Keratinocyte (primary cell): ENCODE measurements around the gene LZTS2. TPM values are rescaled to one million over a fixed set of nuclear protein-coding genes. Genes with fewer than 3 reads are reported as not detected.
A peak's percentile ranks its signal among the peaks of the same experiment; 100 is the strongest.

Experiments
- DNase-seq: peaks from one replicate; pipeline ENCODE4 v3.0.0-alpha.2; 2011; ENCODE audit warnings: low read depth, missing footprints, low spot score
- FAIRE-seq: peaks from 2 replicates; lab custom pipeline; 2011; peaks lifted over from hg19 to GRCh38; lab: Jason Lieb, UNC
- H2AFZ ChIP-seq: 2 replicates; pipeline ENCODE4 v1.6.0; 2012; ENCODE audit warnings: low read length, control low read depth, inconsistent platforms; ENCODE audit not compliant: control insufficient read depth
- H3K27ac ChIP-seq: 2 replicates; pipeline ENCODE4 v1.5.1; 2011; ENCODE audit warnings: low read length; ENCODE audit not compliant: control insufficient read depth, insufficient read depth
- H3K27me3 ChIP-seq: 3 replicates; pipeline ENCODE4 v1.6.0; 2011; ENCODE audit warnings: low read length; ENCODE audit not compliant: control insufficient read depth, insufficient read depth; ENCODE audit errors: extremely low read depth
- H3K36me3 ChIP-seq, 2 experiments: 2 replicates in 1 of 2; 3 replicates in 1 of 2; pipeline ENCODE4 v1.5.1; 2011; ENCODE audit warnings: low read length in 2 of 2, mild to moderate bottlenecking in 1 of 2; ENCODE audit not compliant: control insufficient read depth in 2 of 2, insufficient read depth in 2 of 2; ENCODE audit errors: extremely low read depth in 1 of 2
- H3K4me1 ChIP-seq: 3 replicates; pipeline ENCODE4 v1.5.1; 2011; ENCODE audit warnings: low read length; ENCODE audit not compliant: control insufficient read depth, insufficient read depth; ENCODE audit errors: extremely low read depth
- H3K4me2 ChIP-seq: 3 replicates; pipeline ENCODE4 v1.6.0; 2011; ENCODE audit warnings: low read depth, low read length; ENCODE audit not compliant: control insufficient read depth, insufficient read depth; ENCODE audit errors: extremely low read depth
- H3K4me3 ChIP-seq, 3 experiments: fragments of 200-600 bp in 1 of 3; sonication (generic) in 1 of 3; 2 replicates in 2 of 3; 3 replicates in 1 of 3; pipeline ENCODE4 v1.5.1; 2011 to 2016; ENCODE audit warnings: low read length in 3 of 3, mild to moderate bottlenecking in 3 of 3, control low read depth in 2 of 3, inconsistent platforms in 1 of 3, low read depth in 1 of 3, mixed read lengths in 1 of 3, mixed run types in 1 of 3, moderate library complexity in 1 of 3; ENCODE audit not compliant: control insufficient read depth in 2 of 3, insufficient read depth in 2 of 3; ENCODE audit errors: extremely low read depth in 1 of 3
- H3K79me2 ChIP-seq: 2 replicates; pipeline ENCODE4 v1.6.0; 2012; ENCODE audit warnings: low read length; ENCODE audit not compliant: control insufficient read depth, insufficient read depth
- H3K9ac ChIP-seq: 3 replicates; pipeline ENCODE4 v1.6.0; 2011; ENCODE audit warnings: low read length; ENCODE audit not compliant: control insufficient read depth, insufficient read depth; ENCODE audit errors: extremely low read depth
- H3K9me1 ChIP-seq: 3 replicates; pipeline ENCODE4 v1.6.0; 2011; ENCODE audit warnings: low read length; ENCODE audit not compliant: control insufficient read depth, insufficient read depth; ENCODE audit errors: extremely low read depth
- H3K9me3 ChIP-seq: 2 replicates; pipeline ENCODE4 v1.5.1; 2012; ENCODE audit warnings: low read depth, low read length; ENCODE audit not compliant: control insufficient read depth
- H4K20me1 ChIP-seq: 3 replicates; pipeline ENCODE4 v1.6.0; 2011; ENCODE audit warnings: low read length; ENCODE audit not compliant: control insufficient read depth, insufficient read depth; ENCODE audit errors: extremely low read depth
- CTCF ChIP-seq, 3 experiments: IDR thresholded peaks in 1 of 3; conservative IDR thresholded peaks in 1 of 3; optimal IDR thresholded peaks in 1 of 3; 2 replicates in 2 of 3; 3 replicates in 1 of 3; pipeline versions ENCODE3 to v1.5.1; 2011; ENCODE audit warnings: low read length in 3 of 3, mild to moderate bottlenecking in 3 of 3, moderate library complexity in 2 of 3, control low read depth in 1 of 3, inconsistent platforms in 1 of 3; ENCODE audit not compliant: insufficient read depth in 2 of 3; ENCODE audit errors: extremely low read depth in 1 of 3
- EZH2 ChIP-seq: IDR thresholded peaks from one replicate; pipeline ENCODE4 v1.6.1; 2012; ENCODE audit warnings: inconsistent platforms, mild to moderate bottlenecking, low read length, moderate library complexity
- dilution Hi-C: fragments of 300-500 bp; cut with MboI; formaldehyde crosslinking; loops from one replicate; pipeline ENCODE4 v1.7.0; 2020; ENCODE audit warnings: low sequenced_read_pairs; ENCODE audit not compliant: extremely low pct_ligation_motif_present
- polyA plus RNA-seq, 5 experiments: library from polyadenylated mRNA; depleted of rRNA in 3 of 5; stranded (reverse) in 3 of 5; stranded (forward) in 1 of 5; unstranded in 1 of 5; fragments of >200 nt; gene quantifications; 1 replicate in 1 of 5; 2 replicates in 3 of 5; 3 replicates in 1 of 5; pipeline versions ENCODE4 v1.2.1 to v1.2.3, GENCODE V29; 2011 to 2012; ENCODE audit warnings: missing spikeins in 2 of 5, low read depth in 1 of 5, low replicate concordance in 1 of 5

The LZTS2 gene
- polyA plus RNA-seq, 1 donor (not counting 4 experiments of a cell fraction or from before 2014, with no cell fraction given), result 18.6 TPM

GRCh38 chr10:101042118-101042517, 42.5 kb downstream of the LZTS2 start:
- Histone ChIP-seq H3K9me1 (no peaks in the 10 kb centered on the region), H3K4me2 (peak overlapping the region; percentile 86), H3K4me3 (peak overlapping the region in 2 of 3 experiments; percentile 63 to 70), H3K27ac (peak overlapping the region; percentile 88), H3K79me2 (no peaks in the 10 kb centered on the region), H3K36me3 (peaks cover 10 to 25% of the 10 kb centered on the region in 2 experiments), H3K4me1 (peaks cover 9% of the 10 kb centered on the region), H2AFZ (no peak overlapping the region), H3K27me3 (peaks cover 4% of the 10 kb centered on the region), H3K9me3 (no peaks in the 10 kb centered on the region), H3K9ac (peak overlapping the region; percentile 85), H4K20me1 (no peaks in the 10 kb centered on the region)
- DNase-seq, result no peak
- FAIRE-seq, result no peak
- dilution Hi-C loops, result no loop called here
- TF ChIP-seq CTCF (optimal IDR thresholded peaks at IDR 0.05 in 1 of 3, IDR thresholded peaks at IDR 0.05 in 1 of 3, conservative IDR thresholded peaks at IDR 0.05 in 1 of 3; ENCODE audit: extremely low read depth in 1 of 3, insufficient read depth in 2 of 3, low read length in 3 of 3), result no peak
- no peak for TF ChIP-seq EZH2

GRCh38 chr10:101042667-101043362, 43.2 kb downstream of the LZTS2 start:
- DNase-seq, result no peak
- H3K27ac ChIP-seq, result peak overlapping the region; percentile 88
- peak overlapping the region; percentile 85 for H3K9ac ChIP-seq
- H2AFZ ChIP-seq, result peak overlapping the region; percentile 67
- peaks cover 9% of the 10 kb centered on the region for H3K4me1 ChIP-seq
- no peaks in the 10 kb centered on the region for H4K20me1 ChIP-seq
- peak overlapping the region; percentile 86 for H3K4me2 ChIP-seq
- H3K79me2 ChIP-seq, result no peaks in the 10 kb centered on the region
- dilution Hi-C loops, result no loop called here
- TF ChIP-seq EZH2 (no peak), CTCF (optimal IDR thresholded peaks at IDR 0.05 in 1 of 3, IDR thresholded peaks at IDR 0.05 in 1 of 3, conservative IDR thresholded peaks at IDR 0.05 in 1 of 3; ENCODE audit: extremely low read depth in 1 of 3, insufficient read depth in 2 of 3, low read length in 3 of 3) (no peak)
- FAIRE-seq, result peak; percentile 93
- peak overlapping the region; percentile 40 to 70 (median 63) for H3K4me3 ChIP-seq
- peaks cover 3 to 19% of the 10 kb centered on the region in 2 experiments for H3K36me3 ChIP-seq
- H3K9me3 ChIP-seq, result no peaks in the 10 kb centered on the region
- H3K9me1 ChIP-seq, result no peaks in the 10 kb centered on the region
- H3K27me3 ChIP-seq, result peaks cover 11% of the 10 kb centered on the region
